ENCODE measurements around the gene PRRX1.
A peak's percentile ranks its signal among the peaks of the same experiment; 100 is the strongest.

The PRRX1 gene

DNA sequence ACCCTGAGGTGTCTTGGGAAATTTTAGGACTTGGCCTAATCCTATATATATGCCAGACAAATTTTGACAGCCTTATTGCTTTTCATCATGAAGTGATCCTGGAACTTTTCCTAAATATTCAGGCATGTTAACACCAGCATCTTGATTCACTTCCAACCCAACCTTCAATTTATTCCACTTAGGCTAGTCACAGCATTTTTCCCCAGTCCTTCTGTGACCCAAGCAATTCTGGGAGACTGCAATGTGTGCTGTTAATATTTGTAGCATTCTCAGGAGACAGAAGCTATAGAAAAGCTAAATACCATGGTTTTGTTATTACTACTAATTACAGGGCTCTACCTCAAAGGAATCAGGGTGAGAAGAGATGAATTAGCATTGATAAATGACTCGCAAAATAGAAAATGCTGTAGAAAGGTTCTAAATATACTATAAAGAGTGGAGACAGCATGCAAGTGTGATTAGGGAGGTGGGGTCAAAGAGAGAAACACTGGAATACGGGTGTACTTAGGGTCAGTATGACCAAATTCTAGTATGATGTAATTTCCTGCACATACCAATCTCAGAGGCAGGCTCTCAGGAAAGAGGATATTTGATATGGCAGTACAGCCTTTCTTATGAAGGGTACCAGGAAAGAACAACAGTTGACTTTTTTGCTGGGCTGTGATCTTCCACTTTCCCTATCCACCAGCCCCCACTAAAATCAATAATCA is 29.1 kb downstream of the PRRX1 start:
- peak; percentile 58 for DNase-seq (ENCODE audit: low spot score)

- DNase-seq (ENCODE audit: low spot score) = no peak
Measured at GRCh38 chr1:170694172-170694926, 30.4 kb downstream of the PRRX1 start.

GRCh38 chr1:170695955-170696590 is 32.1 kb downstream of the PRRX1 start:
- DNase-seq (ENCODE audit: low spot score) = no peak

- no peak for DNase-seq (ENCODE audit: low spot score)
Measured at GRCh38 chr1:170696591-170697290, 32.8 kb downstream of the PRRX1 start.

DNA sequence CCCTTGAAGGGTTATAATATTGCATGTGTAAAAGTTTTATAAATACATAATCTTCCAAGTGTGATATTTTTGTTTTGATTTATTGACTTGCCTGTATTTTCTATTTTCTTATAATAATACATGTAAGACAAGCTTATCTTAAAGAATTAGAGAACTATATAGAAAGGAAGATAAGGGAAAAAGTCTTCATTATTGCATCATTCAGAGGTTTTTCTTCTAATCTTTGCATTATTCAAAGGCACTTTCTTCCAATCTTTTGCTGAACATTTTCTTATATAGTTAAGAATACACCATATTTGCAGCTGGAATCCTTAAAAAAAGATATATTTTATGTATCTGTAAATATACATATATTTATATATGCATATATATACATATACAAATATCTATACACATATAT is 33.4 kb downstream of the PRRX1 start:
- no peak for DNase-seq (ENCODE audit: low spot score)

DNA sequence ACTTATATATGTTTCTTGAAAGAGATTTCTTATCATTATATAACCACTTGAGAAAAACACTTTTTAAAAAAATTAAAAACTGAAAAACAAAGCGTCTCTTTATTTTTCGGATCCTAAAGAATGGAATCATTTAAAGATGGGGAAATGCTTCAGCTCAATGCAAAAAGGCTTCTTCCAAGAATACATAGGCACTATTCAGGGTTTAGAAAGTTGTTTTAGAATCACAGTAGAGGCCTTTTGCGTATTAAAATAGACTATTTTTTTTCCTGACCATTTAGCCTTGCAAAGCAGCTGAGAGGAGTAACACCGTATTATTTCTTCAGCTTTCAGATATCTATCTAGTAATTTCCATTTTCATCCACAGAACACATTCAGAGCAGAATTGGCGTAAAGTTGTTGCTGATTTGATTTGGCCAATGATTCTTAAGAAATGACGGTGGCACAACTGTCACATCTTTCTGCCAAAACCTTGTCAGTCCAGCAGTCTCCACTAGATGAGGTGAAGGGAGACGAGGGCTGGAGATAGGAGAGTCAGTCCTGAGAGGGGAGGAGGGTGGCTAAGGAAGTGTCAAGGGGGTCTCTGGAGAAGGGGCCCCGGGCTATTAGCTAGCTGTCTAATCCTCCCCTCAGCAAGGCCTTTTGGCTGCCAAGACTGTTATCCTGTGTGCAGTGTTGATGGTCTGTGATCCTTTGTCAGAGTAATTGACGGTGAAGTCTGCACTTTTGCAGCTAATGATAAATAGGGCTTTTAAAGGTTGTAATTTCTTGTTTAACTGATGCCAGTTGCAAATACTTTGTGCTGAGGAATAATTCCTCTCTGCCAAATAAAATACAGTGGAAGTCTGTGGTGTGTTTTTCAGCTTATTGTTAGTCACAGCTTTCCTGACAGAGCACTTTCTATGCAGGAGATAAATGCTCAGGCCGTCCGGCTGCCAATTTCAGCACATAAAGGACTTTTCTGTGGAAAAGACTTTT is 34.7 kb downstream of the PRRX1 start:
- DNase-seq (ENCODE audit: low spot score) = peak; percentile 64

DNA sequence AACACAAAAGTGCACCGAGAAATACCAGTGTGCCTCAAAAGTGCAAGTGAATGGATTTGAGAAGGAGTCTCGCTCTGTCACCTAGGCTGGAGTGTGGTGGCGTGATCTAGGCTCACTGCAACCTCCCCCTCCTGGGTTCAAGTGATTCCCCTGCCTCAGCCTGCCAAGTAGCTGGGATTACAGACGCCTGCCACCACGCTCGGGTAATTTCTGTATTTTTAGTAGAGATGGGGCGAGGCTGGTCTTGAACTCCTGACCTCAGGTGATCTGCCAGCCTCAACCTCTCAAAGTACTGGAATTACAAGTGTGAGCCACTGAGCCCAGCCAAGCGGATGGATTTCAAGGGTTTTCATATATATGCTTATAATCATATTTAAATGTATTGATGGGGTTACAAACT is 35.8 kb downstream of the PRRX1 start:
- DNase-seq (ENCODE audit: low spot score) = no peak

DNA sequence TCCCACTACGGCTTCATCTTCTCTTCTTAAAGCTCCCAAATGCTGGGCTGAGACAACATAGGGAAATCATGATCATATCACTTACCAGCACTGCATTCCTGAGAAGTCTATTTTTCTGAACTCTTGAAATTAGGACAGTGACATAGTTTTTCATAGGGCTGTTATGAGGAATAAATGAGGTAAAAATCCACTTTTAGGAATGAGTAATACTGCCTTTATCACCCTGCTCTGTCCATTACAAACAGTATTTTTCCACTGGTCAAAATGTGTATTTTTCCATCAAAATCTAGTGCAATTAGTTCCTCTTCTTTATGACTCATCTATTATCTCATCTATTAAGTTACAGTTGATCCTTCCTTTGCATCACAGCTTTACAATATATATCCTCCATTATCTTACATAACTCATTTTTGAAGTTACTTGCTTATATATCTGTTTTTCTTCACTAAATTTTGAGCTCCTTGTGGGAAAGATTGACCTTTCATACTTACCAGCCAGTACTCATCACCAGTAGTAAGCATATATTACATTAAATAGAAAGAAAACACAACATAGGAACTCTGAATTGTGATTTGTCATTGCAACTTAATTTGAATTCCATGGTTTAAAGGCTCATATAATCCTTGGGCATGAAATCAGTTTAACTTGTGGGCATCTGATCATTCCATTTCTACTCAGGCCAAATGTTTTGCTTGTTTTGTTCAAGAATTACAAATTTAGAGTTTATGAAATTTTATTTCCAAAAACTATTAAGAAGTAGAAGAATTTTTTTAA is 37.1 kb downstream of the PRRX1 start:
- peak; percentile 19 for DNase-seq (ENCODE audit: low spot score)

DNA sequence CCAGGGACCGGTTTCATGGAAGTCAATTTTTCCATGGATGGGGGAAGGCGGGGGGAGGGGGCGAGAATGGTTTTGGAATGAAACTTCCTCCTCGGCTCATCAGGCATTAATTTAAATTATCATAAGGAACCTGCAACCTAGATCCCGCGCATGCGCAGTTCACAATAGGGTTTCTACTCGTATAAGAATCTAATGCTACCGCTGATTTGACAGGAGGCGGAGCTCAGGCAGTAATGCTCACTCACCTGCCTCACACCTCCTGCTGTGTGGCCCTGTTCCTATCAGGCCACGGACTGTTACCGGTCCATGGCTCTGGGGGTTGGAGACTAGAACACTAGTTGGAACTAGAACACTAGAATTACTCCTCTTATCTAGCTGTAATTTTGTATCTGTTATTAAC is 38.0 kb downstream of the PRRX1 start:
- DNase-seq (ENCODE audit: low spot score) = no peak

GRCh38 chr1:170703591-170703990 is 39.7 kb downstream of the PRRX1 start:
- DNase-seq (ENCODE audit: low spot score) = no peak

DNA sequence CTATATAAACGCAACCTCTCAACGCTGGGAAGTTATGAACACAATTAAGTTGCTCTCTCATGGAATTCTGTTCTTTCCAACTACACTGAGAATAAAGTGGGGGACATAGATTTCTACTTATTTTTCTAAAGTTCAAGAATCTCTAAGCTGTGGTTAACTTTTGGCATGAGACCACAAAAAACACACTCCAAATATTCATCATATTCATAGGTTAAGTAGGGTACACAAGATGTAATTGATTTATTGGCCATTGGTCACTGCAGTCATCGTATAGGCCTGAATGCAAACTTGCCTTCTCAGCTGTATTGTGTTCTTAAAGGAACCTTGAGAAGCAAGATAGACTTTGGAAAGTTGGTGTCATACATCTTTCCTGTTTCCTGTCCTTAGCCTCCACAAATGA is 40.3 kb downstream of the PRRX1 start:
- DNase-seq (ENCODE audit: low spot score) = no peak

DNA sequence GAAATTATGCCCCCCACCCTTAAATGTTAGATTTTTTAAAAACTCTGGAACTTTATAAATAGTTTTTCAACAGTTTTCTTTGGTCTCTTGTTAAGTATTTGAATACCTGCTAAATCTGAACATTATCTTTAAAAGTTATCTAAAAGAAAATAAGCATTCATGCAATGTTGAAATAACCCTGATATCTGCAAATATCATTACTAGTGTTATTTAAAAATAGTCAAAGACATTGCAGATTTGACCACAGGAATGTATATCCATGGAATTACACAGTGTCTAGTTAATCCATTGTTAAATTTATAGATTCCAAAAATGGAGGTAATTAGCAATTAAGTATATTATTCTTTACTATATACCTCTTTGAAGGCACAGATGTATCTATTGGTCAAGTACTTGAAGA is 42.0 kb downstream of the PRRX1 start:
- no peak for DNase-seq (ENCODE audit: low spot score)

DNA sequence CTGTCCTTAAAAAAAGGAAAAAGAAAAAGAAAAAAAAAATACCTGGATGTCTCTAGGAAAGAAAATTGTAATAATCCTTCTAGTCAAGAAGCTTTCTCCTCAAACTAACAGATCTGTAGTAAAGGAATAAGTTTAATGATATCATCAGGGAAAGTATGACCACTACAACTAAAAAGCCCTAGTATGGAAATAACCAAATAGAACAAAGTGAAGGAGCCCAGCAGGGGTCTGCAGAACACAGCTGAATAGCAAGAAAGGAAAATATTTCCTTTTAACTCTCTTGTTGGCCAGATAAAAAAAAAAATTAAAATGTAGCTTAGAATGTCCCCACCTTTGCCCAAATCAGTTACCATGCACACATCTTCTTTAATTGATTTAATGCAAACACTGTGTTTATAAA is 43.2 kb downstream of the PRRX1 start:
- DNase-seq (ENCODE audit: low spot score) = no peak

GRCh38 chr1:170707959-170708655 is 44.2 kb downstream of the PRRX1 start:
- peak; percentile 82 for DNase-seq (ENCODE audit: low spot score)

DNA sequence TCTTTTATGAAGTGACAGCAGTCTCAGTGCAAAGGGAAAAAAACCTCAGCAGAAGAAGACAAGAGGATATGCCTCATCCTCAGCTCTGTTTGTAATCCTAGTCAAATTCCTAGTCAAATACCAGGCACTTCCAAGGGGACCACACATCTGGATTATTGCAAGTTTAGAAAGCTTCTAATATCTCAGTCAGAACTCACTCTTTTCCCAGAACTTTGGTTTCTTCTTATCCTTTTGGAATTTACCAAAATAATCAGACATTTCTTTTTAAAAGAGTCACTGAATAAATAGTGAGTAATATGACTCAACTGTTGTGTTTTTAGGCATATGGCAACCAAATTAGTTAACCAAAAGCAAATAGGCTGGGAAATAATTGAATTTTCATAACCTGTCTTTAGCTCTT is 47.8 kb downstream of the PRRX1 start:
- DNase-seq (ENCODE audit: low spot score) = peak; percentile 63

DNA sequence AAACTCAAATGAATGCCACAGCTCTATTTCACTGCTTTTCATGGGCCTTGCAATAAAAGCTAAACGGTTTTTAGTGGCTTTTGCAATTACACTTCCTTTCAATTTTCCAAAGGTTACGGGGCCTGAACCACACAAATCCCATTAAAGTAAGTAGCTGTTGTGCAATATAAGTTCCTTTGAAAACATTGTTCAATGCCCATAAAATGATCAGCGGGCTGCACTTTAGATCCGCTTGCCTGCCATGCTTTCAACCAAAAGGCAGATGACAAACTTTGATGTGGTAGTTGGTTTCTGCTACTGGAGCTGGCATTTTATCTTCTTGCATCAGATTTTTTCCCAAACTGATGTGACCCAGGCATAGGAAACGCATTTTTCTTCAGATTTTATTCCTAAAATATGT is 50.2 kb downstream of the PRRX1 start:
- no peak for DNase-seq (ENCODE audit: low spot score)

DNA sequence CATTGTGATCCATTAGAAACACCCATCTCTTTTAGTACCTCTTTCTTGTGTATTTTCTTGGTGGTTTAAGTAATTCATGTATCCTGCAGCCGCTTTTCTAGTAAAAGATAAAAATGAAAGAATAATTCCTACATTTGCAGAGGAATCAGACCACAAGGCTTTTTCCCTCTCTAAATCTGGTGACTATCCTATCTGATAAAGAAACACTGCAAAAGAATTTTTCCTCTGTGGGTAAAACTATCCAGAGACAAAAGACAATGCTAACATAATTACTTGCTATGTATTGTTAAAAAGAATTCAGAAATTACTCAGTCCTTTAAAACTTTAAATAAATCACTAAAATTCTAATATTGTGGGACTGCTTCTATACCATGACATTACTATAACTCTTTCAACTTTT is 51.0 kb downstream of the PRRX1 start:
- DNase-seq (ENCODE audit: low spot score) = no peak

DNA sequence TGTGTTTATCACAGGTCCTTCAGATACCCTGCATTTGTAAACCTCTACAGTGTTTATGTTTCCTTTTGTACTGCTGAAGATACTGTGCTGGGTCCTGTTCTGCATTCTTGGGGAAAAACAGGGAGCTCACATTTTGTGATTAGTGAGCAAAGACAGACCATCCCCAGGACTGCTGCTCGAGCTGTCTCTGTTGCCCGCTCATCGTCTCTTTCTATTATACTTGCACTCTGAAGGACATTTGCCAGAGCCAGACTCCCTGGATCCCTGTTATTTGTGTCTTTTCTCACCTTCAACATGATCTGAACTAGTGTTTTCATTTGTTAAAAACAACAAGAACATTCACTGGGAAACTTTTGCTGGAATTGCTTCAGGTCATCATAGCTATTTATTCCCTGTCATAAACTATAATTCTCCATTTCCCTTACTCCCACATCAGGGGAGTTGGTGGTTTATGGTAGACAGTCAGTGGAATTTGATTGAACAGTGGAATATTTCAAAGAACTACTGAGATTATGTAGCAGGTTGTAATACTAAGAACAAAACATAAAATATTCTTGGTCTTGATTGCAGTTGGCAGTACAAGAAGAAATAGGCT is 53.0 kb downstream of the PRRX1 start:
- DNase-seq (ENCODE audit: low spot score) = no peak

DNA sequence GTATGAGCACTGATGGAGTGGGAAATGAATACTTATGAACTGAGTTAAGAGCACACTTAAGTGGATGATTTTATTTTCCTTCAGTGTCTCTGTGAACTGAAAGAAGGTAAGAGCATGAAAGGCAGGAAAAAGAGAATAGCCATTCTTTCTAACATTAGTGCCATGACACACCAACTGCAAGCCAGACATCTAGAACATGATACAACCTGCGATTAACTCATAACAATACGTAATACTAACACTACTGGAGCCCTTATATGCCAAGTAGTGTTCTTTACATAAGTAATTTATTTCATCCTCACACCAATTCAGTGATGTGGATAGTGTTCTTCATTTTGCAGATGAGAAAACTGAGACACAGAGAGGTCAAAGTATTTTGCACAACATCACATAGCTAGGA is 56.7 kb downstream of the PRRX1 start:
- DNase-seq (ENCODE audit: low spot score) = no peak

DNA sequence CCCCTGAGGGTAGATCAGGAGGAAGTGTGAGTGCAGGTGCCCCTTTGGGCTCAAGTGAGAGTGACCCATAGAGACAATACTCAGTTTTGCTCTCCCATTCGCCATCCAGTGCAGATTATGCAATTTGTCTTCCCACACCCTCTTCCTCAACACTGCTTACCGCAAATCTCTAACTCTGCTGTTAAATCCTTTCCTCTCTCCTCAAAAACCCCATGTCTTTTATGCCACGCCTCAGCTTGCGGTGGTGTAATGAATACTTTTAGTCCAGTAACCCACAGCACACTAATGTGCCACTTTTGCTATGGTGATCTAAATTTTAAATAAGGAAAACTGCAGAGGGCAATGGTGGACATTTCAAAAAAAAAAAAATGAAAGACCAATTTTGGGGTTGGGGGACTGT is 57.7 kb downstream of the PRRX1 start:
- no peak for DNase-seq (ENCODE audit: low spot score)

Measured in AG20443 (cell line).